Endothelial cell (in vitro differentiated cells): ENCODE results near the gene MDM4. TPM values are rescaled to one million over a fixed set of nuclear protein-coding genes. Genes with fewer than 3 reads are reported as not detected.

Experiments used
- DNase-seq: peaks from one replicate; pipeline ENCODE4 v3.0.0; 2021; ENCODE audit warnings: low spot score
- H3K27ac Mint-ChIP-seq: one replicate; pipeline ENCODE4 v1.8.0; 2021; ENCODE audit warnings: mixed read lengths, inconsistent platforms; ENCODE audit not compliant: unreplicated experiment
- H3K27me3 Mint-ChIP-seq: one replicate; pipeline ENCODE4 v1.8.0; 2021; ENCODE audit warnings: mild to moderate bottlenecking, moderate library complexity, mixed read lengths, inconsistent platforms; ENCODE audit not compliant: unreplicated experiment
- H3K36me3 Mint-ChIP-seq: one replicate; pipeline ENCODE4 v1.8.0; 2021; ENCODE audit warnings: mild to moderate bottlenecking, low read depth, mixed read lengths, inconsistent platforms; ENCODE audit not compliant: unreplicated experiment
- H3K4me1 Mint-ChIP-seq: one replicate; pipeline ENCODE4 v1.8.0; 2021; ENCODE audit warnings: mild to moderate bottlenecking, mixed read lengths, inconsistent platforms; ENCODE audit not compliant: unreplicated experiment
- H3K4me3 Mint-ChIP-seq: one replicate; pipeline ENCODE4 v1.8.0; 2021; ENCODE audit warnings: mild to moderate bottlenecking, mixed read lengths, inconsistent platforms; ENCODE audit not compliant: unreplicated experiment
- H3K9me3 Mint-ChIP-seq: one replicate; pipeline ENCODE4 v1.8.0; 2021; ENCODE audit warnings: mixed read lengths, inconsistent platforms; ENCODE audit not compliant: unreplicated experiment
- total RNA-seq: library from RNA; stranded (reverse); fragmentation: NEBNext Ultra II Directional; extraction: Animal tissue kit (Norgen Biotek cat#: 25700); gene quantifications from one replicate; pipeline ENCODE4 v1.2.1, GENCODE V29; 2021; ENCODE audit not compliant: unreplicated experiment
- TF ChIP-seq, protein P1 (sequence below): fragments of 200-600 bp; sonication (generic); IDR thresholded peaks from one replicate; pipeline ENCODE4 v1.5.0; 2021; ENCODE audit warnings: antibody characterized with exemption; ENCODE audit not compliant: unreplicated experiment

MDM4 gene
- total RNA-seq, 1 donor from 2014 or later, result 57.8 TPM

DNA sequence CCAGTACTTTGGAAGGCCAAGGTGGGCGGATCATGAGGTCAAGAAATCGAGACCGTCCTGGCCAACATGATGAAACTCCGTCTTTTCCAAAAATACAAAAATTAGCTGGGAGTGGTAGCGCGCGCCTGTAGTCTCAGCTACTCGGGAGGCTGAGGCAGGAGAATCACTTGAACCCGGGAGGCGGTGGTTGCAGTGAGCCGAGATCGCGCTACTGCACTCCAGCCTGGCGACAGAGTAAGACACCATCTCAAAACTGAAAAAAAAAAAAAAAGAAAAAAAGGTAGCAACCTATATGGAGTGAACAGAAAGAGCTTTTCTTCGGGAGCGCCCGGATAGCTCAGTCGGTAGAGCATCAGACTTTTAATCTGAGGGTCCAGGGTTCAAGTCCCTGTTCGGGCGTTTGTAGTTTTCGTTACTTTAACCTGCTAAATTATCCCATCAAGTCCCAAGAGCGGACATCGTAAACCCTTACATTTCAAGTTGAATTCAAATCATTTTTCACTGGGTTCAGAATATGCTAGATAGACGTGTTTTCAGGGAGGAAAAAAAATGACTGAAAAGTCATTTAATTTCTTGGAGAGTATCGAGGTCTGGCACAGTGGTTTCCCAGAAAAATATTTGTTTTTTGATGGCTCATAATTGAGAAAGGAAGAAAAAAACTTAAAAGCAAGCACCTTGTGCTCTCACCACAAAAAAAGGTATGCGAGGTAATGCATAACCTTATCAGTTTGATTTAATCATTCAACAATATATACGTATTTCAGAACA is 9.8 kb upstream of the MDM4 start:
- Mint-ChIP-seq H3K4me1 (peaks cover 52% of the 10 kb centered on the region), H3K36me3 (peaks cover 17% of the 10 kb centered on the region), H3K27ac (peak overlapping the region; percentile 93), H3K27me3 (peaks cover 22% of the 10 kb centered on the region), H3K4me3 (peak overlapping the region; percentile 95), H3K9me3 (no peaks in the 10 kb centered on the region)
- DNase-seq, result peak; percentile 75
- TF ChIP-seq, protein P1, sequence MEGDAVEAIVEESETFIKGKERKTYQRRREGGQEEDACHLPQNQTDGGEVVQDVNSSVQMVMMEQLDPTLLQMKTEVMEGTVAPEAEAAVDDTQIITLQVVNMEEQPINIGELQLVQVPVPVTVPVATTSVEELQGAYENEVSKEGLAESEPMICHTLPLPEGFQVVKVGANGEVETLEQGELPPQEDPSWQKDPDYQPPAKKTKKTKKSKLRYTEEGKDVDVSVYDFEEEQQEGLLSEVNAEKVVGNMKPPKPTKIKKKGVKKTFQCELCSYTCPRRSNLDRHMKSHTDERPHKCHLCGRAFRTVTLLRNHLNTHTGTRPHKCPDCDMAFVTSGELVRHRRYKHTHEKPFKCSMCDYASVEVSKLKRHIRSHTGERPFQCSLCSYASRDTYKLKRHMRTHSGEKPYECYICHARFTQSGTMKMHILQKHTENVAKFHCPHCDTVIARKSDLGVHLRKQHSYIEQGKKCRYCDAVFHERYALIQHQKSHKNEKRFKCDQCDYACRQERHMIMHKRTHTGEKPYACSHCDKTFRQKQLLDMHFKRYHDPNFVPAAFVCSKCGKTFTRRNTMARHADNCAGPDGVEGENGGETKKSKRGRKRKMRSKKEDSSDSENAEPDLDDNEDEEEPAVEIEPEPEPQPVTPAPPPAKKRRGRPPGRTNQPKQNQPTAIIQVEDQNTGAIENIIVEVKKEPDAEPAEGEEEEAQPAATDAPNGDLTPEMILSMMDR, result no peak

DNA sequence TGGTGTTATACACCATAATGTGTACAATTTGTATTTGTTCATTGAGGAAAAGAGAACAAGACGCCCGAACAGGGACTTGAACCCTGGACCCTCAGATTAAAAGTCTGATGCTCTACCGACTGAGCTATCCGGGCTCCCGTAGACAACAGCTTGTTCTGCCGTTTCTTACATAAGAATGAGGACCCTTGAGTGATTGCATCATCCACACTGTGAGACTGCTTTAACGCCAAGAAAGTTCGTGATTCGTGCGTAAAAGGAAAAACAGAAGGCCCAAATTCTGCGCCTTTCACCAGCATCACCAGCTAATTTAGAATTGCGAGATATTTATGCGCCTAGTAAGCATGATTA is 9.3 kb upstream of the MDM4 start:
- TF ChIP-seq, protein P1, result no peak
- peak overlapping the region; percentile 91 for H3K27ac Mint-ChIP-seq
- no peaks in the 10 kb centered on the region for H3K9me3 Mint-ChIP-seq
- peaks cover 47% of the 10 kb centered on the region for H3K4me1 Mint-ChIP-seq
- DNase-seq, result peak; percentile 87
- peaks cover 17% of the 10 kb centered on the region for H3K36me3 Mint-ChIP-seq
- H3K27me3 Mint-ChIP-seq, result peaks cover 23% of the 10 kb centered on the region
- peak overlapping the region; percentile 95 for H3K4me3 Mint-ChIP-seq

DNA sequence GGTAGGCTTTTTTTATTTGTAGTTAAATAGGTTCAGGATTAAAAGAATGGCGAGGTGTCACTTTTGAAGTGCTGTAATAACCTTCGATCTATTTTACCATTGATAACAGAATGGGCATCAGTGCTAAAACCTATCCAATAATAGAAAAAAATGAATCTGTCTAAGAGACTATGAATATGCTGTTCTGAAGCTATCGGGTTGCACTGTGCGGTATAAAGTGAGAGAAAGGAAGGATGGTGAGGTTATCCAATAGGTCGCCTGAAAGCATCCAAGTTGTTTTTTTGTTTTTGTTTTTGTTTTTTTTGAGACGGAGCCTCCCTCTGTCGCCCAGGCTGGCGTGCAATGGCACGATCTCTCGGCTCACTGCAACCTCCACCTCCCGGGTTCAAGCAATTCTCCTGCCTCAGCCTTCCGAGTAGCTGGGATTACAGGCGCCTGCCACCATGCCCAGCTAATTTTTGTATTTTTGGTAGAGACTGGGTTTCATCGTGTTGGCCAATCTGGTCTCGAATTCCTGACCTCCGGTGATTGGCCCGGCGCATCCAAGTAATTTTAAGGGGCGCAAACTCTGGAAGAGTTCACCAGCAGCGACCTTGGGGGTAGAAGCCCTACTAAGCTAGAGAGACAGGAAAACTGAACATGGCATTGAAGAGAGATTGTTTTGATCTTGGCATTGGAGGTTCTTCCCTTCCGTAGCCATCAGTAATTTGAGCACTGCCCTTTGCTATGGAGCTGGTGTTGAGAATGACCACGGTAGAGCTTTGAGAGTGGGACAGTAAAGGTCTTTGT is 8.7 kb upstream of the MDM4 start:
- peak; percentile 48 for DNase-seq
- Mint-ChIP-seq H3K36me3 (peaks cover 17% of the 10 kb centered on the region), H3K27ac (peak overlapping the region; percentile 91), H3K27me3 (peaks cover 23% of the 10 kb centered on the region), H3K4me1 (peaks cover 41% of the 10 kb centered on the region), H3K9me3 (no peaks in the 10 kb centered on the region), H3K4me3 (peak overlapping the region; percentile 95)
- TF ChIP-seq, protein P1, result no peak

DNA sequence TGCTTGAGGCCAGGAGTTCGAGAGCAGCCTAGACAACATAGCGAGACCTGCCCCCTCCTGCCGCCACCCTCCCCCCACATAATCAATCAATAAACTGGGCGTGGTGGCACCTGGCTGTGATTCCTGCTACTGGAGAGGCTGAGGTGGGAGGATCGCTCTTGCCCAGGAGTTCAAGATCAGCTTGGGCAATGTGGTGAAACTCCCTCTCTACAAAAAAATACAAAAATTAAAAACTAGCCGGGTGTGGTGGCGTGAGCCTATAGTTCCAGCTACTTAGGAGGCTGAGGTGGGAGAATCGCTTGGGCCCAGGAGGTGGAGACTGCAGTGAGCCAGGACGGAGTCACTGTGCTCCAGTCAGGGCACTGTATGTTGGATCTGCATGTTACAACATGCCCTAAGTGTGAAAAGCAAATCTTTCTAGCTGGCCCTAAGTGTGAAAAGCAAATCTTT is 7.0 kb upstream of the MDM4 start:
- Mint-ChIP-seq H3K27me3 (peaks cover 23% of the 10 kb centered on the region), H3K27ac (no peak overlapping the region), H3K9me3 (no peaks in the 10 kb centered on the region), H3K4me3 (no peak overlapping the region), H3K4me1 (peaks cover 28% of the 10 kb centered on the region), H3K36me3 (peaks cover 17% of the 10 kb centered on the region)
- TF ChIP-seq, protein P1, result no peak
- DNase-seq, result no peak

DNA sequence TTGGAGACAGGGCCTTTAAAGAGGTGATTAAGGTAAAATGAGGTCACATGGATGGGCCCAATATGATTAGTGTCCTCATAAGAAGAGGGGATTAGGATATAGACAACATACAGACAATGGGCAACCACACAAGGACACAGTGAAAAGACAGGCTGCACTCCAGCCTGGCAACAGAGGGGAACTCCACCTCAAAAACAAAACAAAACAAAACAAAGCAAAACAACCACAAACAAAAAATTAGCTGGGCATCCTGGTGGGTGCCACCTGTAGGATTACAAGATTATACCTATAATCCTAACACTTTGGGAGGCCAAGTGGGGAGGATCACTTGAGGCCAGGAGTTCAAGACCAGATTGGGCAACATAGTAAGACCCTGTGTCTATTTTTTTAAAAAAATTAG is 4.8 kb upstream of the MDM4 start:
- no peak overlapping the region for H3K27ac Mint-ChIP-seq
- H3K27me3 Mint-ChIP-seq, result peaks cover 11% of the 10 kb centered on the region
- peaks cover 10% of the 10 kb centered on the region for H3K36me3 Mint-ChIP-seq
- H3K4me1 Mint-ChIP-seq, result peaks cover 15% of the 10 kb centered on the region
- no peaks in the 10 kb centered on the region for H3K9me3 Mint-ChIP-seq
- no peak for DNase-seq
- TF ChIP-seq, protein P1, result no peak
- H3K4me3 Mint-ChIP-seq, result no peak overlapping the region
